ENCODE results near the gene CRIM1.
A peak's percentile ranks its signal among the peaks of the same experiment; 100 is the strongest.

CRIM1 gene

GRCh38 chr2:36456227-36457175, 100.9 kb downstream of the CRIM1 start:
- H3K9me3 ChIP-seq (ENCODE audit: severe bottlenecking) = no peaks in the 10 kb centered on the region
- no peak for DNase-seq
- H3K27ac ChIP-seq = no peak overlapping the region
- H3K4me3 ChIP-seq (ENCODE audit: low read depth, low read length) = no peak overlapping the region
- no peaks in the 10 kb centered on the region for H3K36me3 ChIP-seq
- H3K27me3 ChIP-seq (ENCODE audit: insufficient read depth, low read depth, severe bottlenecking) = no peaks in the 10 kb centered on the region
- TF ChIP-seq CTCF (IDR thresholded peaks at IDR 0.05; ENCODE audit: low read depth, low read length) = no peak

GRCh38 chr2:36458106-36458505, 102.5 kb downstream of the CRIM1 start:
- Histone ChIP-seq H3K27ac (no peak overlapping the region), H3K27me3 (ENCODE audit: insufficient read depth, low read depth, severe bottlenecking) (no peaks in the 10 kb centered on the region), H3K4me3 (ENCODE audit: low read depth, low read length) (no peak overlapping the region), H3K36me3 (no peaks in the 10 kb centered on the region), H3K9me3 (ENCODE audit: severe bottlenecking) (no peaks in the 10 kb centered on the region)
- no peak for TF ChIP-seq CTCF (IDR thresholded peaks at IDR 0.05; ENCODE audit: low read depth, low read length)
- no peak for DNase-seq

- Histone ChIP-seq H3K4me3 (ENCODE audit: low read depth, low read length) (no peak overlapping the region), H3K27ac (no peak overlapping the region)
- peak; percentile 59 for DNase-seq
Measured at GRCh38 chr2:36459725-36460137, 104.2 kb downstream of the CRIM1 start.

GRCh38 chr2:36461039-36461681, 105.6 kb downstream of the CRIM1 start:
- no peak for DNase-seq
- no peaks in the 10 kb centered on the region for H3K27me3 ChIP-seq (ENCODE audit: insufficient read depth, low read depth, severe bottlenecking)
- no peaks in the 10 kb centered on the region for H3K9me3 ChIP-seq (ENCODE audit: severe bottlenecking)
- no peaks in the 10 kb centered on the region for H3K36me3 ChIP-seq
- H3K4me3 ChIP-seq (ENCODE audit: low read depth, low read length) = no peak overlapping the region
- no peak overlapping the region for H3K27ac ChIP-seq
- no peak for TF ChIP-seq CTCF (IDR thresholded peaks at IDR 0.05; ENCODE audit: low read depth, low read length)

More at GRCh38 chr2:36459725-36460137, 104.2 kb downstream of the CRIM1 start:
- H3K9me3 ChIP-seq (ENCODE audit: severe bottlenecking) = no peaks in the 10 kb centered on the region
- H3K27me3 ChIP-seq (ENCODE audit: insufficient read depth, low read depth, severe bottlenecking) = no peaks in the 10 kb centered on the region
- no peaks in the 10 kb centered on the region for H3K36me3 ChIP-seq
- TF ChIP-seq CTCF (IDR thresholded peaks at IDR 0.05; ENCODE audit: low read depth, low read length) = peak; percentile 81

- no peaks in the 10 kb centered on the region for H3K27me3 ChIP-seq (ENCODE audit: insufficient read depth, low read depth, severe bottlenecking)
- no peaks in the 10 kb centered on the region for H3K36me3 ChIP-seq
- H3K4me3 ChIP-seq (ENCODE audit: low read depth, low read length) = no peak overlapping the region
- H3K9me3 ChIP-seq (ENCODE audit: severe bottlenecking) = no peaks in the 10 kb centered on the region
- no peak for TF ChIP-seq CTCF (IDR thresholded peaks at IDR 0.05; ENCODE audit: low read depth, low read length)
- DNase-seq = no peak
- H3K27ac ChIP-seq = no peak overlapping the region
Measured at GRCh38 chr2:36462311-36462935, 106.8 kb downstream of the CRIM1 start.
